GM18868 (cell line): ENCODE data around the gene SPR.
A peak's percentile ranks its signal among the peaks of the same experiment; 100 is the strongest.
"Not testable (repeated sequence)": the region's sequence is repeated elsewhere in the genome, so short reads cannot be mapped to it uniquely, and the experiment has no call there.

Experiments
- ATAC-seq: cut with Tn5 transposase; IDR thresholded peaks from one replicate; pipeline ENCODE4 v1.9.1; 2021; ENCODE audit warnings: mild to moderate bottlenecking, moderate library complexity; ENCODE audit not compliant: unreplicated experiment

SPR gene

GRCh38 chr2:72888438-72889202 is 1.4 kb downstream of the SPR start:
- no peak for ATAC-seq

GRCh38 chr2:72889991-72890390 is 2.8 kb downstream of the SPR start:
- no peak for ATAC-seq

GRCh38 chr2:72891091-72891818 is 4.0 kb downstream of the SPR start:
- ATAC-seq, result no peak

GRCh38 chr2:72892506-72893173 is 5.4 kb downstream of the SPR start:
- ATAC-seq, result peak; percentile 63

GRCh38 chr2:72893594-72894319 is 6.5 kb downstream of the SPR start:
- peak; percentile 55 for ATAC-seq

GRCh38 chr2:72894514-72894913 is 7.3 kb downstream of the SPR start:
- no peak for ATAC-seq

GRCh38 chr2:72895154-72895553 is 7.9 kb downstream of the SPR start:
- ATAC-seq, result no peak

- no peak for ATAC-seq
Observed at GRCh38 chr2:72895759-72896281, 8.6 kb downstream of the SPR start.

- no peak for ATAC-seq
Observed at GRCh38 chr2:72896446-72896845, 9.2 kb downstream of the SPR start.

GRCh38 chr2:72897785-72898584 is 10.8 kb downstream of the SPR start:
- no peak for ATAC-seq

DNA sequence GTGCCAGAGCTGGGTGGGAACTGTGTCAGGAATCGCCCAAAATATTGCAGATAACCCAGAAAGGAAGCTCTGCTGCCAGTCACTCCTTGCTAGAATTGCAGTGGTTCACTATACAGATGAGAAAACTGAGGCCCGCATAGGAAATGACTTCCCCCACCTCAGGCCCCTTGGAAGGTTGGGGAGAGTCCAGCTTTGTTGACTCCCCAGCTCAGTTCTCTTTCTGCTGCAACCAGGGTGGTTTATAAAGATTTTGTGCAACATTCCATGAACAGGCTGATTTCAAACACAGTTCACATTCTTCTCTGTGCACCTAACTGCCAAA is 11.3 kb downstream of the SPR start:
- no peak for ATAC-seq

- ATAC-seq, result no peak
Observed at GRCh38 chr2:72900191-72900825, 13.1 kb downstream of the SPR start.

- ATAC-seq, result no peak
Observed at GRCh38 chr2:72901426-72901825, 14.2 kb downstream of the SPR start.

DNA sequence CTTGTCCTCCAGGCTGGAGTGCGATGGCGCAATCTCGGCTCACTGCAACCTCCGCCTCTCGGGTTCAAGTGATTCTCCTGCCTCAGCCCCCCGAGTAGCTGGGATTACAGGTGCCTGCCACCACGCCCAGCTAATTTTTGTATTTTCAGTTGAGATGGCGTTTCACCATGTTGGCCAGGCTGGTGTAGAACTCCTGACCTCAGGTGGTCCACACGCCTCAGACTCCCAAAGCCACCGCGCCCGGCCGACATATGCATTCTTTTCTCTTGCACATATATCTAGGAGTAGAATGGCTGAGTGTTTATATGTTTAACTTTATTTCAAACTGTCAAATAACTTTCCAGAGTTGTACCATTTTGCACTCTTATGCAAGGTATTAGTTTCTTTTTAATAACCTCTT is 20.2 kb downstream of the SPR start:
- not testable (repeated sequence) for ATAC-seq

DNA sequence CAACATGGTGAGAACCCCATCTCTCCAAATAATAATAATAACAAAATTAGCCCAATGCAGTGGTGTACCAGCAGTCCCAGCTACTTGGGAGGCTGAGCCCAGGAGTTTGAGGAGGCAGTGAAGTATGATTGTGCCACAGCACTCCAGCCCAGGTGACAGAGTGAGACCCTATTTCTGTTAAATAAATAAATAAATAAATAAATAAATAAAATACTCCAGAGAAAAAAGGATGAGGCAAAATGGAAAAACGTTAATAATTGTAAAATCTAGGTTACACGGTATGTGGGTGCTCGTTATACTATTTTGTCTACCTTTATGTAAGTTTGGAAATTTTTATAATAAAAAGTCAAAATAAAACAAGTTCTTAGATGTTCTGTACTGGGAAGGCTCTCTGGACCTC is 21.5 kb downstream of the SPR start:
- no peak for ATAC-seq

DNA sequence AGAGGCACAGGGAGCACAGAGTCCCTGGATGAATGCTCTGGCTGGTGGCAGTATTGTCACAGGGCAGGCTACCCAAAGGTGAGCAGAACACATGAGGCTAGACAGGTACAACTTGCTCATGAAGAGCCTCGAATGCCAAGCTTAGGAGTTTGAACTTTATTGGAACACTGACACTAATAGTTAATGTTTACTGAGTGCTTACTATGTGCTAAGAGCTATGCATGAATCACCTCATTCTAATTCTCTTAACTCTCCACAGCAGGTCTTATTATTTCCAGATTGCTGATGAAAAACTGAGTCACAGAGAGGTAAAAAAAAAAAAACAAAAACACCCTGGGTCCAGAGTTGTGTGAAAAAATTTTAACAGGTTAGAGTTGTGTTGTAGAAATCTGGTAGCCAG is 24.0 kb downstream of the SPR start:
- ATAC-seq, result no peak

DNA sequence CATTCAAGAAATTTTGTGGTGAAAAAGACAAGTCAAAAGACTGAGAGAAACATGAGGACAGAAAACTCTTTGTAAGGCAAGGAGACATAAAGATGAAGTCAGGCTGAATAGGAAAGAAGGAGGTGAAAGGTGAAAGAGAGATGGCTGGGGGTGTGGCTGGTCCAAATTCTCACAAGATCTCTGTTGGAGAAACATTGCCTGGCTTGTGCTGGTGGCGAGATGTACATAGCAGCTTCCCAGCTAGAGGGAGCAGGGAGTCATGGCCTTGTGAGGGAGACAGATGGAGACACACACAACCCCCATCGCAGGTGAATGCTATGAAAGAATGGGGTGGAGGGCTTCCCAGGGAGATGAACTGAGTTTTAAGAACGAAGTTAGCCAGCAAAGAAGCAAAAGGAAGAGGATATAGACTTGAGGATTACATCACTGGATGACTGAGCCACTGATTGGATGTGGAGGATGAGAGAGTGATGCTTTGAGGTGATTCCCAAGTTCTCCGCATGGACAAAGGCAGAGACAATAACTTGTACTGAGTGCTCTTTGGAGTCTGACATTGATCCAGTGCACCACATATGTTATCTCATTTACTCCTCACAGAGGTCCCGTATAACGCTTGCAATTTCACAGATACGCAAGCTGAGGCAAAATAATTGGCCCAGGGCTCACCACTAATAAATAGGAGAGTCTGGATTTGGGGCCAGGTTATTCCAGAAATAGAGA is 26.4 kb downstream of the SPR start:
- no peak for ATAC-seq

DNA sequence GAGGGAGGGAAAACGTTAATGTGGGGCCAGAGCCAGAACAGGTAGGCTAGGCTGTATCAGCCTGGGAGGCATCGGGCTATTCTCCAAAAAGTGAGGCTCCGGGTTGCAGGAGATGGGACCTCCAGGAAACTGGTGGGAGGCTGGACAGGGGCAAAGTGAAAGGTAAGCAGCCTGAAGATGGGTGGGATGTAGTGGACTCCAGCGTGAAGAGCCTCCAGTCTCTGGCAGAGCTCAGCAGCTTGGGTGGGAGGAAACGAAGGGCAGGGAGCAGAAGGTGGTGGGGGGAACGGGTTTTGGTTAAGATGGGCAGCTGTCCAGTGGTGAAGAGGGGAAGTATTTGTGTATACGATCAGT is 27.0 kb downstream of the SPR start:
- no peak for ATAC-seq

GRCh38 chr2:72914589-72915319 is 27.5 kb downstream of the SPR start:
- no peak for ATAC-seq
